DMS79 (cell line): ENCODE measurements around the gene L3MBTL1.
"Not testable (repeated sequence)": the region's sequence is repeated elsewhere in the genome, so short reads cannot be mapped to it uniquely, and the experiment has no call there.

Experiments
- DNase-seq: peaks from one replicate; lab custom pipeline; 2025; lab: John Stamatoyannopoulos, UW

L3MBTL1 gene

DNA sequence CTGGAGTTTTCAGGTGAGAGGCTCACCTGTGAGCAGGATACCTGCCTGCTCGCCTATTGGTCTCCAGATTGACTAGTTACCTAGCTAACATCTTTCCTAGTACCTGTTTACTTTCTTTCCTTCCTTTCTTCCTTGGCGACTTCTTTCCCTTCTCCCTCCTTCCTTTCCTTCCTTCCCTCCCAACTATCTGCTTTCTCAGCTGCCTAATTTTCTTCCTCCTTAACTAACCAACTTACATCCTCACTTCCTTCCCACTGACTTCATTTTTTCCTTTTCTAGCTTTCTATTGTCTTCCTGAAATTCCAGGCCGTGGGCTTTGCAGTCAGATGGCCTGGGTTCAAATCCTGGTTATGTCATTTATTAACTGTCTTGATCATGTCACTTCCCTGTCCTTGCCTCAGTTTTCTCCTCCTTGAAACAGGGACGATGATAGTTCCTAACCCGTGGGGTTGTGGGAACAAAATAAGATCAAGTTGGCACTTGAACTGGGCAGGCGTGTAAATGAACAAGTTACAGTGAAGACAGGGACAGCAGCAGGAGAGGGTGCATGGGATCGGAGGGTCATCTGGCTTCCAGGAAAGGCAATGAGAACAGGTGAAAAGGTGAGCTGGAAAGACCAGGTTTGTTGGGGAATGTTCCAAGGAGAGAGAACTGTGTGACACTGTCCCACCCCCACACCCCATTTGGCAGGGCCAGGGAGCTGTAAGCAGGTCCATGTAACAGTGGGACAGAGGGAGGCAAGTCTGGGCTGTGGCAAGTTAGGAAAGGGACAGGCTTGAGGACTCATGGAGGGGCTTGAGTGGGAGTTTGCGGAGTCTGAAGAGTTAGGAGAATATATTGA lies 51.9 kb downstream of the L3MBTL1 start:
- no peak for DNase-seq

DNA sequence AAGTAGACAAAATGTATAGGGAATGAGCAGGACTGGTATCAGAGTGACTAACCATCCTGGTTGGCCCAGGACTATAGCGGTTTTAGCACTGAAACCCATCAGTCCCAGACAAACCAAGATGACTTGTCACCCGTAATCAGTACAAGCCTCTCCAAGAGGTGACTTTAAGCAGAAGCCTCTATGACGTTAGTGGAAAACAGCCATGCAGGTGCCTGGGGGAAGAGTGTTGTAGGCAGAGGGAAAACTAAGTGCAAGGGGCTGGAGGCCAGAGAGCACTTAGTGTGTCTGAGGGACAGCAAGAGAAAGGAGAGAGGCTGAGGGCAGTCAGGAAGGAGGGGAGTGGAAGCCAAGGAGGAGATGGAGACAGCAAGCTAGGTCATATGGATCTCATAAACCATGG lies 53.5 kb downstream of the L3MBTL1 start:
- DNase-seq: no peak

DNA sequence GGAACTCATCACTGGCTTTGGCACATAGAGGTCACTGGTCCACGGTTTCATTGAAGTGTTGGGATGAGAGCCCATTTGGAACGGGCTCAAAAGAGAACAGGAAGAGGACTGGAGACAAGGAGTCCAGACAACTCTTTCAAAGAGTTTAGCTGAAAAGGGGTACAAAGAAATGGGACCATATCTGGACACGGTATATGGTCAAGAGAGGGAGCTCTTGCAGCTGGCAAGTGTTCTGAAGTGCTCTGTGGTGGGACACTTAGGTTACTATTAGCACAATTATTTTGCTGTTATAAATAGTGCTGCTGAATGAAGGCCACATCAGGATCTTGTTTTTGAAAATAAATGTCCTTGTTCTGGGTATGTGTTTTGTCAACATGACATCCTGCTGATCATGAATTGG lies 55.9 kb downstream of the L3MBTL1 start:
- DNase-seq: no peak

DNA sequence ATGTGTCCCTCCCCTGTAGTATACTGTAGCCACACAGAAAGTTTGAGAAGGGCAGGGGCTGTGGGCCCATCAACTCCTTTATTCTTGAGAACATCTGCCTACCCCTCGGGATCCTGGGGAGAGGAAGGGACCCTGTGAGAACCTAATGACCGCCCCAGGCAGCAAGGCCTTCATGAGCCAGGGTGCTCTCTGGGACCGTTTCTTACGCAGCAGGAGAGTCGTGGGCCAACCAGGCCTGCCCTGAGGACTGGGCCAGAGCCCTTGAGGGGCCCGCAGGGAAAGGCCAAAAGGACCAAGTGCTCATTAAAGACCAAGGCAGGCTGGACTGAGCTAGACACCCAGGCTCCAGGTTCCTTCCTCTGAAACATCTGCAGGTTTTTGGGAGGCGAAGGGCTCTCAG lies 56.5 kb downstream of the L3MBTL1 start:
- DNase-seq: no peak

DNA sequence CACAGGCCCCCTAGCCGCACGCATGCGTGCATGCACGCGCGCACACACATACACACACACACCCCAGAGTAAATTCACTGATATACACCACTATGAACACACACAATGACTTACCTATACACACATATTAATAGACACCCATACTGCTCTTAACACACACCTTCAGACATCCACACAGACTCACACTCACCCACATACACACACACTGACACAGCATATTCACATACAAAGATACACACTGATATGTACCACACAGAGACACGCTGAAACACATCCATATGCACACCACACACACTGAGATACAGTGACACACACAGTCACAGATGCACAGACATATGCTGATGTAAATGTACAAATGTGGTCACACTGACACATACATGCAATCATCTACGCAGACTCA lies 57.0 kb downstream of the L3MBTL1 start:
- no peak for DNase-seq

DNA sequence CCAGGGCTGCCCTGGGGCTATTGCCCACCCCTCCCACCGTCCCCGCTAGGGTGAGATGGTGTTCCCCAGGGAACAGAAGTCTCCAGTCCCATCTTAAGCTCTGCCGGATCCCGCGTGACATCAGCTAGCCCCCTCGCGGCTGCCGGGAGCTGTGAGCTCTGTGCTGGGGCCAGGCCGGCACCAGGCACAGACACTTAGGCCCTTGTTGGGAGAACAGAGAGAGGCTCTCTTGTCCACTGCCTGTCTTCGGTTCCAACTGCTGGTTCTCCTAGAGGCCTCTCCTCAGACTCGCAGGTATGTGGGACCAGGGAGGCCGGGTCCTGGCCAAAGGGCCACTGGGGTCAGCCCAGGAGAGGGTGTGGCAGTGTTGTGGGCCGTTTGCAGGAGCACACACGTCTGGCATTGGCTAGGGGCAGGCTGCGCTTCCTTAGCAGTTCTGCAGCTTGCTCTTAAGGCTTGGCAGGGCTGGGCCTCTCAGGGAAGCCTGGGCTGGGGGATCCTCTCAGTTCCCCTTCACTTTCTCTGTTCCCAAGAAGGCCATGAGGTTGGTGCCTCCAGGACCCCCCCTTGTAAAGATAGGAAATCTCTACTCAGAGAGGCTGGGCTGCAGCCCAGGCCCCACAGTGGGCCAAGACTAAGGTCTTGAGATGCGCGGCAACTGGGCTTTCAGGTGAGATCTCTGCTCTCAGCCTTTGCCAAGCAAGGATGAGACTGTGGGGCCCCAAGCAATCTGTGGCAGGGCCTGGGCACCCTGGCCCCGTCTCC lies 57.7 kb downstream of the L3MBTL1 start:
- no peak for DNase-seq

DNA sequence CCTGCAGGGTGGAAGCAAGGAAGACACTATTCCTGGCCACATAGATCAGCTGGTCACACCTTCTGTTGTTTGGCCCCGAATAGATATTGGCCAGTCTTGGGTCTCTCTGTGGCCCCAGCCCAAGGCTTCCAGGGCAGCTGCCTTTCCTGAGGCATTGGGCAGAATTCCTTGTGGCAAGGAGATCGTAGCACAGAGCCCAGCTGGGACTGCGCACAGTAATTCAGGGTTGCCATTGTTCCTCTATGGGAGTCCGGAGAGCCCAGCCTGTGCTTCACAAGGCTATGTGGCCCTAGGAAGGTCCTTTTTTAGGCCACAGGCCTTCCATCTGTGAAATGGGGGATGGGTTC lies 58.2 kb downstream of the L3MBTL1 start:
- DNase-seq: no peak

DNA sequence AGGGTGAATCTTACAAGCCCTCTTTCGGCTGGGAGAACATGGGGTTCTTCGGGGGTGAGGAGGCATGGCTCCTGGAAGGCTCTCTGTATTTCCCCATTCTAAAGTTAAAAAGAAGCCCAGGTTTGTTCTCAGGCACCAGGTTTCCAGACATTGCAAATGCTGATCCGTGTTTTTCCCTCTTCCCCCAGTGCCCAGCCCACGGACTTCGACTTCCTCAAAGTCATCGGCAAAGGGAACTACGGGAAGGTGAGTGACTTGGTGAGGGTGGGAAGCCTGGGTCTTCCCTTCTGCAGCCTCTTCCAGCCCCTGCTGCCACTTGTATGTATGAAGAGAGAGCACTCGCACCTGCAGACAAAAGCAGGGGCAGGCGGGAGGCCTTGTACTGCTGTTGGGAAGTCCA lies 60.0 kb downstream of the L3MBTL1 start:
- no peak for DNase-seq

DNA sequence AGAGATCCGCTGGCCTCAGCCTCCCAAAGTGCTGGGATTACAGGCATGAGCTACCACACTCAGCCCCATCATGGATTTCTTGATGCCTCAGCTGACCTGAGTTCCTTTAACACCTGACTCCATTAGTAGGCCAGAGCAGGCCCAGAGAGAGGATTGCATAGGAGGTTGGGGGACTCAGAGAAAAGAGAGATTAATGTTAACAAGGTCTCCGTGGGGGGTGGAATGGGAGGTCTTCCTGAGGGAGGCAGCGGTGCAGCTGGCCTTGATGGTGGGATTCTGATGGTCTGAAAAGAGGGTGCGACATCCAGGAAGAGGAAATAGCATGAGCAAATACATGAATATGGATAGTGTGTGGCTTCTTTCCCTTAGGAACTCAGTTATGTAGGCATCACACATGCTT lies 61.2 kb downstream of the L3MBTL1 start:
- DNase-seq: no peak

DNA sequence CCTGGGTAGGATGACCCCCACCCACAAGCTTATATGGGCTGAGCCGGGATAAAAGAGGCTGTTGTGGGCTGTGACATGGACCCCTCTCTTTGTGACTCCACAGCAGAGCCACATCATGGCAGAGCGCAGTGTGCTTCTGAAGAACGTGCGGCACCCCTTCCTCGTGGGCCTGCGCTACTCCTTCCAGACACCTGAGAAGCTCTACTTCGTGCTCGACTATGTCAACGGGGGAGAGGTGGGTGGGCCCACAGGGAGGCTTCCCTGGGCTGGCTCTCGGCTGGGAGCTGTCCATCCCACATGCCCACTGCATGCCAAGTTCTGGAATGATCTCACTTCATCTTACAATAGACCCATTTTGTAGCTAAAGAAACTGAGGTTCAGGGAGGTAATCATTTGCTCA lies 61.8 kb downstream of the L3MBTL1 start:
- DNase-seq: no peak

DNA sequence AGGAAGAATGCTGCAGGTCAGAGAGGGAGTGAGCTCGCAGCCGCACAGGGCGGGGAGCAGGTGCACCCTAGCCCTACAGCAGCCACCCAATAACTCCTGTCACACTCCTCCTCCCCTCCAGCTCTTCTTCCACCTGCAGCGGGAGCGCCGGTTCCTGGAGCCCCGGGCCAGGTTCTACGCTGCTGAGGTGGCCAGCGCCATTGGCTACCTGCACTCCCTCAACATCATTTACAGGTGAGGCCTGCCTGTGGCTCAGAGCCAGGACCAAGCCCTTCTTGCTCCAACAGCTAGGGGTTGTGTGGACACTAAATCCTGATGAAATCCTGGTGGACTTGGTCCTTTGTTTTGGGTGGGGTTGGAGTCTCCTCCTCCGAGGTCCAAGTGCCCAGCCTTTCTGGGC lies 63.0 kb downstream of the L3MBTL1 start:
- no peak for DNase-seq

DNA sequence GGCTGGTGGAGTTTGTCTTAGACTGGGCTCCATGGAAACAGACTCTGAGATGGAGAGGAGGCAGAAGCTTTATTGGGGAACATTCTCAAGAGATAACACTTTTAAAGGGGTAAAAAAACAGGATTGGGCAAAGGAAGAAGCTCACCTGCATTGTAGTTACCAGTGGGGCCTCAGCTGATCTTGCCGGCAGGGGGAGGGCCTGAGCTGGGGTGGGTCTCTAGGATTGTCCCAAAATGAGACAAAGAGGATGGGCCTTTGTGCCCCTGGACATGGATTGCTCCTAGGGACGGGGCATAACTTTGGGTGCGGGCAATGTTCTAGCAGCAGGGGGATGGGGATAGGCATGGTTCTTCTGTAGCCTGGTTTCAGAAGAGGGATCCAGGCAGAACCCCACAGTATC lies 63.8 kb downstream of the L3MBTL1 start:
- no peak for DNase-seq

DNA sequence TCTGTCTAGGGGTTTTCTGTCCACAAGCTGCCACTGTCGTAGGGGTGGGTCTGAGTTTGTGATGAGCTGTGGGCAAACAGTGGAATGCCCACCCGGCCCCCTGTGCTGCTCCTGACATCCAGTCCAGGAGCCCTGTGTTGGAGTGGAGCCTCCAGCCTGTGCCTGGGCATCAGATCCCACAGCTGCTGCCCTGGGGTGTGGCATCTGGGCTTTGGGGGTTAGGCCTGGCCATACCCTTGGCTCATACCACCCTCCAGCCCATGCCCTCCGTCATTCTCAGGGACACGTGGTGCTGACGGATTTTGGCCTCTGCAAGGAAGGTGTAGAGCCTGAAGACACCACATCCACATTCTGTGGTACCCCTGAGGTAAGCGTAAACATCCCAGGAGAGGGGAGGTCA lies 64.3 kb downstream of the L3MBTL1 start:
- no peak for DNase-seq

DNA sequence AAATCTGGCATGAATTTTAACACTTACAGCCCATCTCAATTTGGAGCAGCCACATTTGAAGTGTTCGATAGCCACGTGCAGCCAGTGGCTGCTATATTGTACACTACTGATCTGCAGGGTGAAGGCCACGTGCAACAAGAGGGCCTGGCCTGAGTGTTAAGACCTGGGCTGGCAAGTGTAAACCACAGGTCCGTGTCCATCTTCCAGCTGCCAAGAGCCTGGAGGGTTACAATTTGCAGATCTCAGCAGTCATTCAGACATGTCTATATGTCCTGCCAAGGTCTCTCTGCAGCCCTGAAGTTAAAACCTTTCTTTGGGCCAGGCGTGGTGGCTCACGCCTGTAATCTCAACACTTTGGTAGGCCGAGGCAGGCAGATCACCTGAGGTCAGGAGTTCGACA lies 65.4 kb downstream of the L3MBTL1 start:
- no peak for DNase-seq

DNA sequence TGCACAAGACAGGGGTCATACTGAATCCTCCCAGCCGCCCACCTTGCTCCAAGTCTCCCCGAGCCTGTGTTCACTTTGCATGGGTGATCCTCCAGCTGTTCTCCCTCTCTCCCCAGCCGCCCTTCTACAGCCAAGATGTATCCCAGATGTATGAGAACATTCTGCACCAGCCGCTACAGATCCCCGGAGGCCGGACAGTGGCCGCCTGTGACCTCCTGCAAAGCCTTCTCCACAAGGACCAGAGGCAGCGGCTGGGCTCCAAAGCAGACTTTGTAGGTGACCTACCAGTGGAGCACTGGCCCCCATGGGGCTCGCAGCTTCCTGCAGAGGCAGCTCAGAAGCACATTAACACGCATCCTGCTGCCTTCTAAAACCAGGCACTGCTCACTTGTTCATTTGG lies 68.6 kb downstream of the L3MBTL1 start:
- no peak for DNase-seq

DNA sequence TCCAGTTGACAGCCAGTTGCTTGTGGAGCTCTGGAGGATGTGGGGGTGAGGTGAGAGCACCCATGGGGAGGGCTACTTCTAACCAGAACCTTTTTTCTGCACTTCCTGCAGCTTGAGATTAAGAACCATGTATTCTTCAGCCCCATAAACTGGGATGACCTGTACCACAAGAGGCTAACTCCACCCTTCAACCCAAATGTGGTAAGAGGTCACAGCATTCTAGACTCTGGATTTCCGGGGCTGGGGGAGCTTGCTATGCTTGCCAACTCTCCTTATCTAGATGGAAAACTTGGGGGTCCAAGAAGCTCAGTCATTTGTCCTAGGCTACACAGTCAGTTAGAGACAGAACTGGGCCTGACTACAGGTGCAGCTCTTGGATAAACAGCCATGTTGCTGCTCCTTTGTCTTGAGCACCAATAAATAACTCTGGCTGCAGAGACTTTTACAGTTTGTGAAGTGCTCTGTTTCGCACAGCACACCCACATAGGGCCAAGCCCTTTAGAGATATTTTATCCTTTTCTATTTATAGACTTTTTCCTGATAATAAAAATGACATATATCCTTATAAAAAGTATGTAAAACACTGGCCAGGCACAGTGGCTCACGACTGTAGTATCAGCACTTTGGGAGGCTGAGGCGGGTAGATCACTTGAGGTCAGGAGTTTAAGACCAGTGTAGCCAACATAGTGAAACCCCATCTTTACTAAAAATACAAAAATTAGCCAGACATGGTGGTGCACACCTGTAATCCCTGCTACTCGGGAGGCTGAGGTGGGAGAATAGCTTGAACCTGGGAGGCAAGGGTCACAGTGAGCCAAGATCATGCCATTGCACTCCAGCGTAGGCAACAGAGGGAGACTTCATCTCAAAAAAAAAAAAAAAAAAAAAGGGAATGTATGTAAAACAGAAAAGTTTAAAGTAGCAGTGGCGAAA lies 72.6 kb downstream of the L3MBTL1 start:
- no peak for DNase-seq

DNA sequence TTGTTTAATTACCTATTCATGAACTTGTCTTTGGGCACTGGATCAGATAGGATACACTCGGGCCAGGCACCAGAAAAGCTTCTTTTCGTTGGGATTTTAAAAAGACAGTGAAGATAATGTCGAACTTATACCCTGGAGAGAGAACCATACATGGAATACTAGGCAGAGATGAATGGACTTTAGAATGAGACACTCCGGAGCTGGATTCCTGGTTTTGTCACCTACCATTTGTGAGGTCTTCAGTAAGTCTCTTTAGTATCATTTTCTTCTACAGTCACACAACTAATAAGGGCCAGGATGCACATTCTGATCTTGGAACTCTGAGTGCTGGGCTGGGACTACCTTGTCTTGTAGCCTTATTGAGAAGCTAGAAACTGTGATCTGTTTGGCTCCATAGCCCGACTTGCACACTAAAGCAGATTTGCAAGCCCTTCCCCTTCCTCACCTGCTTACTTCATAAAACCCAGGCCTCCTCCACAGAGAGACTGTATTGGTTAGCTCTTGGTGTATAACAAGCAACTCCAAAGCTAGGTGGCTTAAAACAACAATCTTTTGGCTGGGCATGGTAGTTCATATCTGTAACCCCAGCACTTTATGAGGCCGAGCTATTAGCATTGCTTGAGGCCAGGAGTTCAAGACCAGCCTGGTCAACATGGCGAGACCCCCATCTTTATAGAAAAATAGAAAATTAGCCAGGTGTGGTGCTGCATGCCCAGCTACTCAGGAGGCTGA lies 75.8 kb downstream of the L3MBTL1 start:
- no peak for DNase-seq

DNA sequence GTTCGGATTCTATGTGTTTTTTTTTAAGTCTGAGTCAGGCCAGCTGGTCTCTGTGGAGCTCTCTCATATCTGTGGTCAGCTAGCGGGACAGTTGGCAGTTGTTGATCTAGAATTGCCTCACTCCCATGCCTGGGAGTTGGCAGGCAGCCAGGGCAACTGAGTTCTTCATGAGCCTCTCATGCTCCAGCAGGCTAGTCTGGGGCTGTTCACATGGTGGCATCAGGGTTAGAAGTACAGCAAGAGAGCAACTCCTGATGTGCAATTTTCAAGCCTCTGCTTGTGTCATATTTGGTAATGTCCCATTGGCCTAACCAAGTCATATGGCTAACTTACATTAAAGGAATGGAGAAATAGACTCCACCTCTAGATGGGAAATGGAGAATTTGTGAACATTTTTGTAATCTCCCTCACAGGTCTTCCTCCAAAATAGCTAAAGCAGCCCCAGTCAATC lies 76.5 kb downstream of the L3MBTL1 start:
- DNase-seq: no peak

DNA sequence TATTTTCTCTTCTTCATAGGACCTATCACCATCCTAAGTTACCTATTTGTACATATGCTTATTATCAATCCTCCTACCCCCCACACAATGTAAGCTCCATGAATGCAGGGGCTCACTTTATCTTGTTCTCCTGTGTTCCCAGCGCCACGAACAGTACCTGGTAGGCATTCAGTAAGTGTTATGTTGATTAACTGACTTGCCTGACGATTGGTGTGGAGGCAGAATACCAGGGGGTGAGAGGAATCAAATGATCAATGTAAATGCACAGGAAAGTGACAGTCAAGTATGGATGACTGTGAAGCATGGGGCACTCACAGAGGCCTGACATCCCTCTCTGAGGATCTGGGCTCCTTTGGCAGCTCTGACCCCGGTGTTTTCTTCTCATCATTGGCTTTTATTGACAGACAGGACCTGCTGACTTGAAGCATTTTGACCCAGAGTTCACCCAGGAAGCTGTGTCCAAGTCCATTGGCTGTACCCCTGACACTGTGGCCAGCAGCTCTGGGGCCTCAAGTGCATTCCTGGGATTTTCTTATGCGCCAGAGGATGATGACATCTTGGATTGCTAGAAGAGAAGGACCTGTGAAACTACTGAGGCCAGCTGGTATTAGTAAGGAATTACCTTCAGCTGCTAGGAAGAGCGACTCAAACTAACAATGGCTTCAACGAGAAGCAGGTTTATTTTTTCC lies 77.1 kb downstream of the L3MBTL1 start:
- no peak for DNase-seq

DNA sequence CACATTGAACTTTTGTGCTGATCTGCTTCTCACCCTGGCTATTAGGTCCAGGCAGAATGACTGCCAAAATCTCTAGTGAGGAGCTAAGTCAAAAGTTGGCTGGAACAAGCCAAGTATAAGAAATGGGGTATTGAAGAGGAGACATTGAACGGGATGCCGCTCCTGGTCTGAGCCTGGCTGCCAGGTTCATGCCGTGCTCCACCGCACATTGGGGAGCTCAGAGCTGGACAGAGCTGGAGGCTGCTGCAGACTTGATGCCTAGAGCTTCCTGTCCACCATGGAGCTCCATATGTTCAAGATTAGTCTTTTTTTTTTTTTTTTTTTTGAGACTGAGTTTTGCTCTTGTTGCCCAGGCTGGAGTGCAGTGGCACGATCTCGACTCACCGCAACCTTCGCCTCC lies 79.1 kb downstream of the L3MBTL1 start:
- DNase-seq: no peak

DNA sequence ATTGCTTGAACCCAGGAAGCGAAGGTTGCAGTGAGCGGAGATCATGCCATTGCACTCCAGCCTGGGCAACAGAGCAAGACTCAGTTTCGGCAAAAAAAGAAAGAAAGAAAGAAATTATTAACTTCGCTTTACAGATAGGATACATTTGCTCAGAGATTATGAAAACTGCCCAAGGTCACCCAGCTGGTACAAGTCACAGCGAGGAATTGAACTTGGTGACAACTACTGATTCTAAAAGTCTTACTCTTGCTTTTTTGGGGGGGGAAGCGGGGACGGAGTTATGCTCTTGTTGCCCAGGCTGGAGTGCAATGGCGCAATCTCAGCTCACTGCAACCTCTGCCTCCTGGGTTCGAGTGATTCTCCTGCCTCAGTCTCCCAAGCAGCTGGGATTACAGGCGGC lies 81.0 kb downstream of the L3MBTL1 start:
- DNase-seq: not testable (repeated sequence)
